MM.1S (cell line): ENCODE measurements around the gene MGST3.

Source experiments
- DNase-seq: peaks from one replicate; pipeline ENCODE4 v3.0.0-alpha.2; 2015
- H2AFZ ChIP-seq: fragments of 300-600 bp; sonication (generic); 2 replicates; pipeline ENCODE4 v1.6.0; 2016; ENCODE audit warnings: antibody characterized with exemption, low read length
- H3F3A ChIP-seq: fragments of 300-600 bp; sonication (generic); 2 replicates; pipeline ENCODE4 v1.6.1; 2016; ENCODE audit warnings: mild to moderate bottlenecking, antibody characterized with exemption, low read length, moderate library complexity, mixed read lengths; ENCODE audit not compliant: insufficient read depth
- H3K27ac ChIP-seq: fragments of 300-600 bp; sonication (generic); 2 replicates; pipeline ENCODE4 v1.5.1; 2016; ENCODE audit warnings: mild to moderate bottlenecking, low read length
- H3K27me3 ChIP-seq: fragments of 300-600 bp; sonication (generic); replicated peaks from 2 replicates; pipeline ENCODE4 v1.6.0; 2016; ENCODE audit warnings: low read length; ENCODE audit not compliant: insufficient read depth
- H3K36me3 ChIP-seq: fragments of 300-600 bp; sonication (generic); replicated peaks from 2 replicates; pipeline ENCODE4 v1.6.1; 2016; ENCODE audit warnings: mild to moderate bottlenecking, low read length, mixed read lengths; ENCODE audit not compliant: insufficient read depth
- H3K4me1 ChIP-seq: fragments of 300-600 bp; sonication (generic); 2 replicates; pipeline ENCODE4 v1.6.1; 2016; ENCODE audit warnings: low read length, mixed read lengths
- H3K4me2 ChIP-seq: fragments of 300-600 bp; sonication (generic); 2 replicates; pipeline ENCODE4 v1.6.0; 2016; ENCODE audit warnings: low read depth, low read length
- H3K4me3 ChIP-seq: fragments of 300-600 bp; sonication (generic); 2 replicates; pipeline ENCODE4 v1.5.1; 2016; ENCODE audit warnings: low read length, mixed read lengths
- H3K79me2 ChIP-seq: fragments of 300-600 bp; sonication (generic); 2 replicates; pipeline ENCODE4 v1.6.1; 2016; ENCODE audit warnings: mixed run types, low read length, mixed read lengths
- H3K9ac ChIP-seq: fragments of 300-600 bp; sonication (generic); 2 replicates; pipeline ENCODE4 v1.6.1; 2016; ENCODE audit warnings: low read length, mixed read lengths
- H3K9me2 ChIP-seq: fragments of 300-600 bp; sonication (generic); replicated peaks from 2 replicates; pipeline ENCODE4 v1.6.1; 2016; ENCODE audit warnings: mild to moderate bottlenecking, low read length, mixed read lengths; ENCODE audit not compliant: insufficient read depth
- H3K9me3 ChIP-seq: fragments of 300-600 bp; sonication (generic); replicated peaks from 2 replicates; pipeline ENCODE4 v1.6.1; 2016; ENCODE audit warnings: mild to moderate bottlenecking, low read length, mixed read lengths; ENCODE audit not compliant: insufficient read depth
- H4K20me1 ChIP-seq: fragments of 300-600 bp; sonication (generic); 2 replicates; pipeline ENCODE4 v1.6.1; 2016; ENCODE audit warnings: mild to moderate bottlenecking, low read length, moderate library complexity, mixed read lengths; ENCODE audit not compliant: insufficient read depth
- CTCF ChIP-seq: fragments of 300-600 bp; sonication (generic); IDR thresholded peaks from 2 replicates; pipeline ENCODE4 v1.5.1; 2016; ENCODE audit warnings: antibody characterized with exemption, low read length, mixed read lengths
- EZH2 ChIP-seq: fragments of 300-600 bp; sonication (generic); optimal IDR thresholded peaks from 2 replicates; pipeline ENCODE3; 2017; ENCODE audit warnings: low read depth, mild to moderate bottlenecking, antibody characterized with exemption, low read length, mixed read lengths
- EZH2phosphoT487 ChIP-seq: fragments of 300-600 bp; sonication (generic); IDR thresholded peaks from 2 replicates; pipeline ENCODE4 v1.6.1; 2018; ENCODE audit warnings: antibody characterized with exemption, low read length

The MGST3 gene

GRCh38 chr1:165592945-165593823 is 37.9 kb upstream of the MGST3 start:
- Histone ChIP-seq H3K4me1 (peaks cover 38% of the 10 kb centered on the region), H2AFZ (peak overlapping the region; percentile 54), H4K20me1 (no peaks in the 10 kb centered on the region), H3K9ac (peak overlapping the region; percentile 30; the same call in 1 of the 2 replicates), H3K79me2 (no peaks in the 10 kb centered on the region), H3F3A (peaks cover 19% of the 10 kb centered on the region), H3K27me3 (no peaks in the 10 kb centered on the region), H3K36me3 (no peaks in the 10 kb centered on the region), H3K27ac (peak overlapping the region; percentile 72), H3K9me2 (no peaks in the 10 kb centered on the region), H3K9me3 (no peaks in the 10 kb centered on the region), H3K4me3 (peak overlapping the region; percentile 53), H3K4me2 (peak overlapping the region; percentile 93)
- no peak for TF ChIP-seq EZH2
- TF ChIP-seq CTCF = peak; percentile 99
- peak; percentile 96 for DNase-seq

- H3K9ac ChIP-seq = no peak overlapping the region
- H3K79me2 ChIP-seq = no peaks in the 10 kb centered on the region
- no peak overlapping the region for H3K4me2 ChIP-seq
- H3K27ac ChIP-seq = no peak overlapping the region
- H3F3A ChIP-seq = peaks cover 19% of the 10 kb centered on the region
- no peak overlapping the region for H3K4me3 ChIP-seq
- H3K9me3 ChIP-seq = no peaks in the 10 kb centered on the region
- no peaks in the 10 kb centered on the region for H3K27me3 ChIP-seq
- H4K20me1 ChIP-seq = no peaks in the 10 kb centered on the region
- no peak overlapping the region for H2AFZ ChIP-seq
- H3K9me2 ChIP-seq = no peaks in the 10 kb centered on the region
- peaks cover 45% of the 10 kb centered on the region for H3K4me1 ChIP-seq
- no peak for DNase-seq
- H3K36me3 ChIP-seq = no peaks in the 10 kb centered on the region
- TF ChIP-seq EZH2 (no peak), EZH2phosphoT487 (no peak), CTCF (no peak)
These were observed 35.6 kb upstream of the MGST3 start for GRCh38 chr1:165595246-165595938.

- Histone ChIP-seq H4K20me1 (no peaks in the 10 kb centered on the region), H3K36me3 (no peaks in the 10 kb centered on the region), H3K9ac (peak overlapping the region; percentile 78), H3K9me2 (no peaks in the 10 kb centered on the region), H3K79me2 (no peaks in the 10 kb centered on the region), H3K4me1 (peaks cover 48% of the 10 kb centered on the region), H3F3A (peaks cover 23% of the 10 kb centered on the region), H2AFZ (peak overlapping the region; percentile 95), H3K9me3 (no peaks in the 10 kb centered on the region), H3K27me3 (no peaks in the 10 kb centered on the region), H3K4me2 (peak overlapping the region; percentile 93), H3K4me3 (peak overlapping the region; percentile 81), H3K27ac (peak overlapping the region; percentile 43; the same call in 1 of the 2 replicates)
- TF ChIP-seq CTCF (no peak), EZH2phosphoT487 (no peak), EZH2 (no peak)
- peak; percentile 99 for DNase-seq
These were observed 33.0 kb upstream of the MGST3 start for GRCh38 chr1:165597883-165598675.
